PC-9 (cell line): ENCODE measurements around the gene COASY. TPM values are rescaled to one million over a fixed set of nuclear protein-coding genes. Genes with fewer than 3 reads are reported as not detected.
A peak's percentile ranks its signal among the peaks of the same experiment; 100 is the strongest.

Experiments used
- BruUV-seq: library from RNA; stranded (reverse); fragments of 400-500 nt; replicated peaks from 2 replicates; lab custom pipeline; 2021; lab: Mats Ljungman, UMichigan
- CTCF ChIA-PET: fragments of 300-600 bp; sonication (Branson Sonifier 250); formaldehyde crosslinking; loops from one replicate; lab custom pipeline; 2022; ENCODE audit warnings: antibody characterized with exemption; lab: Charles Lee
- POLR2A ChIA-PET: fragments of 300-600 bp; sonication (Branson Sonifier 250); formaldehyde crosslinking; loops from one replicate; lab custom pipeline; 2022; ENCODE audit warnings: antibody characterized with exemption; ENCODE audit not compliant: unreplicated experiment; lab: Charles Lee
- DNase-seq, 2 experiments: peaks; one replicate each; pipeline versions ENCODE4 v3.0.0 to v3.0.0-alpha.2; 2015 to 2022; ENCODE audit warnings: mixed read lengths in 1 of 2
- H2AFZ ChIP-seq: fragments of 200-600 bp; sonication (generic); 2 replicates; pipeline ENCODE4 v1.8.1; 2017; ENCODE audit warnings: antibody characterized with exemption
- H3F3A ChIP-seq: fragments of 200-600 bp; sonication (generic); 2 replicates; pipeline ENCODE4 v1.8.1; 2017; ENCODE audit warnings: antibody characterized with exemption, mild to moderate bottlenecking, low read depth; ENCODE audit not compliant: insufficient read depth
- H3K27ac ChIP-seq: fragments of 200-600 bp; sonication (generic); 2 replicates; pipeline ENCODE4 v1.6.1; 2016; ENCODE audit warnings: mixed run types
- H3K27me3 ChIP-seq: fragments of 200-600 bp; sonication (generic); 2 replicates; pipeline ENCODE4 v1.6.1; 2016; ENCODE audit warnings: low read depth, mixed run types; ENCODE audit not compliant: insufficient read depth
- H3K36me3 ChIP-seq: fragments of 200-600 bp; sonication (generic); 2 replicates; pipeline ENCODE4 v1.6.1; 2016; ENCODE audit warnings: low read depth, mixed run types
- H3K4me1 ChIP-seq: fragments of 200-600 bp; sonication (generic); replicated peaks from 2 replicates; pipeline ENCODE4 v1.6.1; 2016; ENCODE audit warnings: mixed run types; ENCODE audit not compliant: insufficient read depth
- H3K4me2 ChIP-seq: fragments of 200-600 bp; sonication (generic); 2 replicates; pipeline ENCODE4 v1.6.1; 2017; ENCODE audit warnings: mixed run types
- H3K4me3 ChIP-seq: fragments of 200-600 bp; sonication (generic); 2 replicates; pipeline ENCODE4 v1.6.1; 2016; ENCODE audit warnings: mixed run types
- H3K79me2 ChIP-seq: fragments of 200-600 bp; sonication (generic); 2 replicates; pipeline ENCODE4 v1.6.1; 2017; ENCODE audit warnings: low read depth, mixed run types
- H3K9me2 ChIP-seq: fragments of 200-600 bp; sonication (generic); 2 replicates; pipeline ENCODE4 v1.8.1; 2017; ENCODE audit warnings: mild to moderate bottlenecking; ENCODE audit not compliant: insufficient read depth
- H3K9me3 ChIP-seq: fragments of 200-600 bp; sonication (generic); 2 replicates; pipeline ENCODE4 v1.8.1; 2016; ENCODE audit warnings: low read depth; ENCODE audit not compliant: insufficient read depth
- H4K20me1 ChIP-seq: fragments of 200-600 bp; sonication (generic); 2 replicates; pipeline ENCODE4 v1.8.1; 2017; ENCODE audit not compliant: insufficient read depth
- EZH2 ChIP-seq: fragments of 200-600 bp; sonication (generic); IDR thresholded peaks from 2 replicates; pipeline ENCODE4 v1.8.0; 2017; ENCODE audit warnings: antibody characterized with exemption, low read depth
- intact Hi-C: fragments of 100-400 bp; cut with micrococcal nuclease; formaldehyde crosslinking; loops from one replicate; pipeline ENCODE4 v1.10.0; 2022; ENCODE audit not compliant: unreplicated experiment
- total RNA-seq: library from RNA; stranded (reverse); gene quantifications from 2 replicates; pipeline ENCODE4 v1.2.3, GENCODE V29; 2021
- TF ChIP-seq, protein P1 (sequence below): fragments of 200-600 bp; sonication (generic); conservative IDR thresholded peaks from 2 replicates; pipeline ENCODE4 v1.6.1; 2017; ENCODE audit warnings: mixed run types, antibody characterized with exemption, mild to moderate bottlenecking, moderate library complexity

COASY gene
- total RNA-seq, 1 experiment from 2014 or later = 152 TPM

DNA sequence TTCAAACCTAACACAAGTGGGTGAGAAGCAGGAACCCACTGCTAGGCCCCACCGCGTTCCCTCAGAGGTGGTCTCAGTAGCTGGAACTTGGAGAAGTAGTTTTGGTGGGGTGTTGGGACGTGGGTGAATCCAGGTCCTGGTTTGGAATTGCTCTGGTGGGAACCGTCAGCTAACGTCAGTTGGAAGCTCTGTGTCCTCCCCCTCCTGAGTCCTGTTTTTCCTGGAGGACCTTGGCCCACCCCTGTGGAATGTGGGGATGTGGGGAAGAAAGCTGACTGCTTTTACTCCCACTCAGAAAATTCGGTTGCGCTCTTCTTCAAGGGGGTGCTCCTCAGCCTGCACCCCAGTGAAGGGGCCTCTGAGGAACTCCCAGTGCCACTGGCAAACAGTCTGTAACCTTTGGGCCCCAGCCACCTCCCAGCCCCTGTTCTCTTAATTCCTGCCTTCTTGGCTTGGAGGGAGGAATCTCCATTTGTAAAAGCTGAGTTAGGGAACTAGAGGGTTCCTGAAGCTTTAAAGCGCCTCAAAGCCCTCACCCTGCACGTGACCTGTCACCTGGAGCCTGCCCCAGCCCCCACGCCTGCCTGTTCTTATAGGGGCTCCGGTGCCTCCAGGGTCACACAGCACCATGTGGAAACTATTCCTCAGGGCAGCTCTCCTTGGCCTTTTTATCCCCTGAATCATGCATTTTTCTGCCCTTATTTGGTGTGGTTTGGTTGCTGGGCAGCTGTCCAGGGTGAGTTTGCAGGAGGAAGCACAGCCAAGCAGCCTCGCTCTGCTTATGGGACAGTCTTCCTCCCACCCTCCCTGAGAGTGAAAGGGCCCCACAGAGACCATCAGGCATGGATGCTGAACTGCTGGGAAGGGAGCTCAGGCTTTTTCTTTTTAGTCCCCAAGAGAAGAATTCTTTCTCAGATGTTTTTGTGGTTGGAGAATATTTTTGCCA, 42.1 kb upstream of the COASY start:
- BruUV-seq = TSS peak; percentile 79
- H2AFZ ChIP-seq = no peak overlapping the region
- H3K9me2 ChIP-seq = no peaks in the 10 kb centered on the region
- H3K79me2 ChIP-seq = no peaks in the 10 kb centered on the region
- intact Hi-C loops = loop anchor here (1.0 to 5.0 kb wide), 6 partner anchors 7 to 553 kb away; partner anchors contain the start of genes ATP6V0A1, CAVIN1 and CNP
- H3K36me3 ChIP-seq = 0 out of 2 replicates have a peak, but pooled peaks cover 3% of the 10 kb centered on the region
- H3K27me3 ChIP-seq = no peaks in the 10 kb centered on the region
- peaks cover 53% of the 10 kb centered on the region for H3K4me1 ChIP-seq
- peak; percentile 87 to 95 for DNase-seq
- H3K4me2 ChIP-seq = peak overlapping the region; percentile 67
- H3K9me3 ChIP-seq = no peaks in the 10 kb centered on the region
- H3F3A ChIP-seq = peaks cover 50% of the 10 kb centered on the region
- peak overlapping the region; percentile 5; the same call in 1 of the 2 replicates for H3K4me3 ChIP-seq
- CTCF ChIA-PET = interaction anchor here (0.6 to 2.3 kb wide), 2 partner anchors 7 to 48 kb away, joined by 3 to 18 read pairs; no protein-coding TSS in a partner anchor
- H3K27ac ChIP-seq = peak overlapping the region; percentile 89
- POLR2A ChIA-PET = interaction anchor here (0.6 to 2.0 kb wide), 11 partner anchors 13 to 841 kb away, joined by 3 to 18 read pairs (median 6); partner anchors contain the start of genes BECN1, CAVIN1 and EIF1
- TF ChIP-seq EZH2 = no peak
- TF ChIP-seq, protein P1, sequence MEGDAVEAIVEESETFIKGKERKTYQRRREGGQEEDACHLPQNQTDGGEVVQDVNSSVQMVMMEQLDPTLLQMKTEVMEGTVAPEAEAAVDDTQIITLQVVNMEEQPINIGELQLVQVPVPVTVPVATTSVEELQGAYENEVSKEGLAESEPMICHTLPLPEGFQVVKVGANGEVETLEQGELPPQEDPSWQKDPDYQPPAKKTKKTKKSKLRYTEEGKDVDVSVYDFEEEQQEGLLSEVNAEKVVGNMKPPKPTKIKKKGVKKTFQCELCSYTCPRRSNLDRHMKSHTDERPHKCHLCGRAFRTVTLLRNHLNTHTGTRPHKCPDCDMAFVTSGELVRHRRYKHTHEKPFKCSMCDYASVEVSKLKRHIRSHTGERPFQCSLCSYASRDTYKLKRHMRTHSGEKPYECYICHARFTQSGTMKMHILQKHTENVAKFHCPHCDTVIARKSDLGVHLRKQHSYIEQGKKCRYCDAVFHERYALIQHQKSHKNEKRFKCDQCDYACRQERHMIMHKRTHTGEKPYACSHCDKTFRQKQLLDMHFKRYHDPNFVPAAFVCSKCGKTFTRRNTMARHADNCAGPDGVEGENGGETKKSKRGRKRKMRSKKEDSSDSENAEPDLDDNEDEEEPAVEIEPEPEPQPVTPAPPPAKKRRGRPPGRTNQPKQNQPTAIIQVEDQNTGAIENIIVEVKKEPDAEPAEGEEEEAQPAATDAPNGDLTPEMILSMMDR = no peak
- H4K20me1 ChIP-seq = no peaks in the 10 kb centered on the region

DNA sequence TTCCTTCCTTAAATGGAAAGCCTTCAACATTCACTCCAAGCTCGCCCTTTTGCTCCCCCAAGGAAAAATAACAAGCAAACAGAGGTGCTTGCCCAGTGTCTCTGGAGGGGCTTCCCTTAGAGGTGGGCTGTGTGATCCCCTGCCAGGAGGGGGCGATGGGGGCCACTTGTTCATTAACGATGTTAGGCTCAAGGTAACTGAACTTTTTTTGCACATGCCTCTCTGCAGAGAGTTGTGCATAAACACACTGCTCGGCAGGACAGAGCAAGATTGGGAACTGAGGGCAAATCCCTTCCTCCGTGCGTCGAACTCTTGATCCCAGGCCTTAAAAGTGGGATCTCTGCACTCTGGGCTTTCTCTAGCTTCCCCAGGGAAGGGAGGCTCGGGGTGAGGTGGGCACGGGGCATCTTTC, 41.4 kb upstream of the COASY start:
- Histone ChIP-seq H3K4me3 (no peak overlapping the region), H3K79me2 (no peaks in the 10 kb centered on the region), H3F3A (peaks cover 54% of the 10 kb centered on the region), H3K9me2 (no peaks in the 10 kb centered on the region), H4K20me1 (no peaks in the 10 kb centered on the region), H3K4me2 (peak overlapping the region; percentile 67), H2AFZ (no peak overlapping the region), H3K9me3 (no peaks in the 10 kb centered on the region), H3K27me3 (no peaks in the 10 kb centered on the region), H3K36me3 (0 out of 2 replicates have a peak, but pooled peaks cover 3% of the 10 kb centered on the region), H3K4me1 (peaks cover 53% of the 10 kb centered on the region), H3K27ac (peak overlapping the region; percentile 89)
- no peak for TF ChIP-seq EZH2
- TF ChIP-seq, protein P1 = peak; percentile 40; the same call in 1 of the 2 replicates
- DNase-seq = no peak
- CTCF ChIA-PET = interaction anchor here (0.6 kb wide), 1 partner anchor 109 kb away, joined by 3 read pairs; no protein-coding TSS in a partner anchor
- intact Hi-C loops = no loop called here
- TSS peak; percentile 69 for BruUV-seq
- POLR2A ChIA-PET = interaction anchor here (0.6 to 1.1 kb wide), 7 partner anchors 12 to 832 kb away, joined by 4 to 18 read pairs (median 6); partner anchors contain the start of genes BECN1, CAVIN1 and EIF1

DNA sequence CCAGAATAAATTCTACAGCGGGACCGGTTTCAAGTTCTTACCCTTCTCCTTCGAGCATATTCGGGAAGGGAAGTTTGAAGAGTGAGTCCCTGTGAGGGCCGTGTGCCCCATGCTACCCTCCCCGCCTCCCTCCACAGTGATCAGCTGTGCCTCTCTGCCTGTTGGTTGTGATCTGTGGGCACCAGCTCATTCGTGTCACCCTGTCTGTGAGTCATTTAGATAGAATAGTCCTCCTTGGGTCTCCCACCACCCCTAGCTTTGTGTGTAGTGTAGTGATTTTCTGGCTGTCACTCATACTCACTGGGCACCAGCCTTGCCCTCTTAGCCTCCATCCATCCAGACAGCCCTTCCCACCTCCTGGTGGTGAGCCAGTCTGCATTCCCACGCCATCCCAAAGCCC, 40.9 kb upstream of the COASY start:
- no peak for DNase-seq
- BruUV-seq = no TSS peak
- no peaks in the 10 kb centered on the region for H3K27me3 ChIP-seq
- 0 out of 2 replicates have a peak, but pooled peaks cover 3% of the 10 kb centered on the region for H3K36me3 ChIP-seq
- H3F3A ChIP-seq = peaks cover 53% of the 10 kb centered on the region
- H3K4me2 ChIP-seq = peak overlapping the region; percentile 67; the same call in 1 of the 2 replicates
- peak overlapping the region; percentile 89 for H3K27ac ChIP-seq
- no peak overlapping the region for H2AFZ ChIP-seq
- H3K4me3 ChIP-seq = no peak overlapping the region
- ChIA-PET CTCF (interaction anchor here (0.6 kb wide), 1 partner anchor 109 kb away, joined by 3 read pairs; no protein-coding TSS in a partner anchor), POLR2A (interaction anchor here (0.6 kb wide), 1 partner anchor 651 kb away, joined by 4 read pairs; no protein-coding TSS in a partner anchor)
- intact Hi-C loops = no loop called here
- no peaks in the 10 kb centered on the region for H3K9me3 ChIP-seq
- TF ChIP-seq, protein P1 = no peak
- no peak for TF ChIP-seq EZH2
- peaks cover 53% of the 10 kb centered on the region for H3K4me1 ChIP-seq
- H4K20me1 ChIP-seq = no peaks in the 10 kb centered on the region
- no peaks in the 10 kb centered on the region for H3K9me2 ChIP-seq
- no peaks in the 10 kb centered on the region for H3K79me2 ChIP-seq
